Activated CD4-positive, alpha-beta T cell treated with anti-CD3 and anti-CD28 coated beads, Interleukin-2, amount 10 ng/mL, durations not matched to agents 24 days and 14 days (primary cell): Measurements from ENCODE around the gene TRPM2. TPM values are rescaled to one million over a fixed set of nuclear protein-coding genes. Genes with fewer than 3 reads are reported as not detected.
"Not testable (repeated sequence)": the region's sequence is repeated elsewhere in the genome, so short reads cannot be mapped to it uniquely, and the experiment has no call there.

Experiments
- DNase-seq: peaks from one replicate; pipeline ENCODE4 v3.0.0; 2022
- H3K27ac Mint-ChIP-seq: one replicate; pipeline ENCODE4 v1.8.0; 2022; ENCODE audit warnings: mild to moderate bottlenecking, mixed read lengths
- H3K27me3 Mint-ChIP-seq: one replicate; pipeline ENCODE4 v1.8.0; 2022; ENCODE audit warnings: mixed read lengths
- H3K36me3 Mint-ChIP-seq: one replicate; pipeline ENCODE4 v1.8.0; 2022; ENCODE audit warnings: low read depth, mild to moderate bottlenecking, mixed read lengths
- H3K4me1 Mint-ChIP-seq: one replicate; pipeline ENCODE4 v1.8.0; 2021; ENCODE audit warnings: mixed read lengths
- H3K4me3 Mint-ChIP-seq: one replicate; pipeline ENCODE4 v1.8.0; 2022; ENCODE audit warnings: mild to moderate bottlenecking, moderate library complexity, mixed read lengths
- H3K9me3 Mint-ChIP-seq: one replicate; pipeline ENCODE4 v1.8.0; 2021; ENCODE audit warnings: mixed read lengths
- intact Hi-C: fragments of 100-400 bp; cut with micrococcal nuclease; formaldehyde crosslinking; loops from one replicate; pipeline ENCODE4 v1.15.1; 2023
- total RNA-seq: library from RNA; stranded (reverse); gene quantifications from 2 replicates; pipeline ENCODE4 v1.2.3, GENCODE V29; 2022

TRPM2 gene
- total RNA-seq, 1 donor from 2014 or later, result 9.8 TPM

GRCh38 chr21:44415073-44416025, 61.9 kb downstream of the TRPM2 start:
- Mint-ChIP-seq H3K4me1 (no peaks in the 10 kb centered on the region), H3K4me3 (no peak overlapping the region), H3K27me3 (no peaks in the 10 kb centered on the region), H3K36me3 (peaks cover 35% of the 10 kb centered on the region), H3K9me3 (peaks cover 8% of the 10 kb centered on the region), H3K27ac (no peak overlapping the region)
- no peak for DNase-seq
- intact Hi-C loops, result no loop called here

- Mint-ChIP-seq H3K27ac (no peak overlapping the region), H3K9me3 (peaks cover 8% of the 10 kb centered on the region), H3K4me1 (no peaks in the 10 kb centered on the region), H3K36me3 (peaks cover 33% of the 10 kb centered on the region), H3K4me3 (no peak overlapping the region), H3K27me3 (no peaks in the 10 kb centered on the region)
- DNase-seq, result no peak
- intact Hi-C loops, result no loop called here
These were observed 62.8 kb downstream of the TRPM2 start for GRCh38 chr21:44416193-44416592.

GRCh38 chr21:44417621-44418107, 64.2 kb downstream of the TRPM2 start:
- H3K4me3 Mint-ChIP-seq, intact Hi-C loops, H3K4me1 Mint-ChIP-seq, H3K27ac Mint-ChIP-seq, H3K9me3 Mint-ChIP-seq, H3K27me3 Mint-ChIP-seq, DNase-seq: not testable (repeated sequence)
- peaks cover 31% of the 10 kb centered on the region for H3K36me3 Mint-ChIP-seq

GRCh38 chr21:44418108-44418875, 64.9 kb downstream of the TRPM2 start:
- Mint-ChIP-seq H3K27me3 (no peaks in the 10 kb centered on the region), H3K27ac (no peak overlapping the region), H3K4me1 (no peaks in the 10 kb centered on the region), H3K9me3 (peaks cover 8% of the 10 kb centered on the region), H3K4me3 (no peak overlapping the region), H3K36me3 (peaks cover 31% of the 10 kb centered on the region)
- DNase-seq, result no peak
- intact Hi-C loops, result no loop called here

- DNase-seq, result no peak
- no peaks in the 10 kb centered on the region for H3K27me3 Mint-ChIP-seq
- H3K27ac Mint-ChIP-seq, result no peak overlapping the region
- intact Hi-C loops, result no loop called here
- H3K36me3 Mint-ChIP-seq, result peaks cover 31% of the 10 kb centered on the region
- H3K9me3 Mint-ChIP-seq, result peaks cover 8% of the 10 kb centered on the region
- H3K4me1 Mint-ChIP-seq, result no peaks in the 10 kb centered on the region
- H3K4me3 Mint-ChIP-seq, result no peak overlapping the region
These were observed 65.4 kb downstream of the TRPM2 start for GRCh38 chr21:44418876-44419230.

- H3K36me3 Mint-ChIP-seq, result peaks cover 31% of the 10 kb centered on the region
- intact Hi-C loops, result no loop called here
- no peaks in the 10 kb centered on the region for H3K4me1 Mint-ChIP-seq
- H3K27ac Mint-ChIP-seq, result no peak overlapping the region
- no peaks in the 10 kb centered on the region for H3K27me3 Mint-ChIP-seq
- peaks cover 8% of the 10 kb centered on the region for H3K9me3 Mint-ChIP-seq
- no peak overlapping the region for H3K4me3 Mint-ChIP-seq
- no peak for DNase-seq
These were observed 66.3 kb downstream of the TRPM2 start for GRCh38 chr21:44419679-44420078.

- intact Hi-C loops, result no loop called here
- no peaks in the 10 kb centered on the region for H3K27me3 Mint-ChIP-seq
- H3K4me1 Mint-ChIP-seq, result no peaks in the 10 kb centered on the region
- H3K4me3 Mint-ChIP-seq, result no peak overlapping the region
- peaks cover 8% of the 10 kb centered on the region for H3K9me3 Mint-ChIP-seq
- peaks cover 27% of the 10 kb centered on the region for H3K36me3 Mint-ChIP-seq
- DNase-seq, result no peak
- no peak overlapping the region for H3K27ac Mint-ChIP-seq
These were observed 67.2 kb downstream of the TRPM2 start for GRCh38 chr21:44420416-44421205.

GRCh38 chr21:44421901-44422840, 68.8 kb downstream of the TRPM2 start:
- peaks cover 8% of the 10 kb centered on the region for H3K9me3 Mint-ChIP-seq
- no peak overlapping the region for H3K4me3 Mint-ChIP-seq
- no peak for DNase-seq
- H3K27ac Mint-ChIP-seq, result no peak overlapping the region
- H3K27me3 Mint-ChIP-seq, result no peaks in the 10 kb centered on the region
- peaks cover 25% of the 10 kb centered on the region for H3K36me3 Mint-ChIP-seq
- intact Hi-C loops, result no loop called here
- H3K4me1 Mint-ChIP-seq, result no peaks in the 10 kb centered on the region

GRCh38 chr21:44423312-44423821, 69.9 kb downstream of the TRPM2 start:
- intact Hi-C loops, result no loop called here
- Mint-ChIP-seq H3K27me3 (no peaks in the 10 kb centered on the region), H3K4me1 (peaks cover 2% of the 10 kb centered on the region)

GRCh38 chr21:44423941-44424607, 70.7 kb downstream of the TRPM2 start:
- Mint-ChIP-seq H3K36me3 (peaks cover 20% of the 10 kb centered on the region), H3K27me3 (no peaks in the 10 kb centered on the region), H3K9me3 (peaks cover 11% of the 10 kb centered on the region), H3K4me1 (peaks cover 2% of the 10 kb centered on the region), H3K4me3 (no peak overlapping the region), H3K27ac (no peak overlapping the region)
- no peak for DNase-seq
- intact Hi-C loops, result no loop called here

More at GRCh38 chr21:44423312-44423821, 69.9 kb downstream of the TRPM2 start:
- Mint-ChIP-seq H3K4me3 (no peak overlapping the region), H3K9me3 (peaks cover 8% of the 10 kb centered on the region), H3K27ac (no peak overlapping the region), H3K36me3 (peaks cover 23% of the 10 kb centered on the region)
- no peak for DNase-seq

- no peaks in the 10 kb centered on the region for H3K27me3 Mint-ChIP-seq
- no peak for DNase-seq
These were observed 71.3 kb downstream of the TRPM2 start for GRCh38 chr21:44424608-44425306.

More at GRCh38 chr21:44424608-44425306, 71.3 kb downstream of the TRPM2 start:
- intact Hi-C loops, result no loop called here
- H3K4me3 Mint-ChIP-seq, result no peak overlapping the region
- peaks cover 6% of the 10 kb centered on the region for H3K9me3 Mint-ChIP-seq
- H3K4me1 Mint-ChIP-seq, result peaks cover 2% of the 10 kb centered on the region
- H3K36me3 Mint-ChIP-seq, result peaks cover 13% of the 10 kb centered on the region
- H3K27ac Mint-ChIP-seq, result no peak overlapping the region
